Ascending aorta (tissue), 2 donors: ENCODE data around the gene BRDT. TPM values are rescaled to one million over a fixed set of nuclear protein-coding genes. Genes with fewer than 3 reads are reported as not detected.

Experiments
- DNase-seq, 2 donors: peaks; one replicate each; pipeline ENCODE4 v3.0.0-alpha.2; 2019; ENCODE audit warnings: low spot score in 2 of 2
- H3K27ac ChIP-seq, 2 donors: fragments of 200-600 bp; sonication (generic); one replicate each; pipeline ENCODE4 v1.5.1; 2016 to 2017; ENCODE audit warnings: mild to moderate bottlenecking in 1 of 2
- H3K27me3 ChIP-seq: fragments of 200-600 bp; sonication (generic); one replicate; pipeline ENCODE4 v1.5.1; 2017
- H3K36me3 ChIP-seq, 2 donors: fragments of 200-600 bp; sonication (generic); one replicate each; pipeline ENCODE4 v1.5.1; 2016
- H3K4me1 ChIP-seq, 2 donors: fragments of 200-600 bp; sonication (generic); one replicate each; pipeline ENCODE4 v1.5.1; 2016 to 2017; ENCODE audit warnings: mild to moderate bottlenecking in 1 of 2
- H3K4me3 ChIP-seq, 2 donors: fragments of 200-600 bp; sonication (generic); one replicate each; pipeline ENCODE4 v1.5.1; 2016 to 2017; ENCODE audit warnings: mild to moderate bottlenecking in 1 of 2
- H3K9me3 ChIP-seq, 2 donors: fragments of 200-600 bp; sonication (generic); one replicate each; pipeline ENCODE4 v1.5.1; 2016
- intact Hi-C: fragments of 100-400 bp; cut with DNase I; formaldehyde crosslinking; loops from one replicate; pipeline ENCODE4 v1.15.1; 2023
- total RNA-seq: library from RNA; depleted of rRNA; stranded (reverse); fragments of >200 nt; gene quantifications from one replicate; pipeline ENCODE4 v1.1.0, GENCODE V29; 2016
- TF ChIP-seq, protein P1 (sequence below), 3 experiments: fragments of 200-600 bp in 2 of 3; fragments of 450-650 bp in 1 of 3; sonication (generic) in 2 of 3; IDR thresholded peaks; one replicate each; pipeline ENCODE4 v1.5.1; 2016 to 2019; ENCODE audit warnings: antibody characterized with exemption in 3 of 3, mild to moderate bottlenecking in 1 of 3, moderate library complexity in 1 of 3

BRDT gene
- total RNA-seq, 1 donor from 2014 or later, result not detected

DNA sequence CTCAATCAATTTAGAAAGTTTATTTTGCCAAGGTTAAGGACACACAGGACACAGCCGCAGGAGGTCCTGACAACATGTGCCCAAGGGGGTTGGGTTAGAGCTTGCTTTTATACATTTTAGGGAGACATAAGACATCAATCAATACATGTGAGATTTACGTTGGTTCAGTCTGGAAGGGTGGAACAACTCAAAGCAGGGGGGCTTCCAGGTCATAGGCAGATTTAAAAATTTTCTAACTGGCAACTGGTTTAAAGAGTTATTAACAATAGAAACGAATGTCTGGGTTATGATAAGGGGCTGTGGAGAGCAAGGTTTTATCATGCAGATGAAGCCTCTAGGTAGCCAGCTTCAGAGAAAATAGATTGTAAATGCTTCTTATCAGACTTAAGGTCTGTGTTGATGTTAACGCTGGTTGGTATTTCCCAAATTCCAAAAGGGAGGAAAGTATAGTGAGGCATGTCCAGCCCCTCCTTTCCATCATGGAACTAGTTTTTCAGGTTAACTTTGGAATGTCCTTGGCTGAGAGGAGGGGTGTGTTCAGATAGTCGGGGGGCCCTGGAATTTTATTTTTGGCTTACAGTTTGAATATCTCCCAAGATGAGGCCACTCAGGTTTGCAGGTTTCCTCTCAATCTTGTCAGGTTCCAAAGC is 32.3 kb upstream of the BRDT start:
- H3K4me1 ChIP-seq, result no peaks in the 10 kb centered on the region
- no peak overlapping the region for H3K4me3 ChIP-seq
- intact Hi-C loops, result no loop called here
- DNase-seq, result no peak
- H3K36me3 ChIP-seq, result no peaks in the 10 kb centered on the region
- H3K27me3 ChIP-seq, result no peaks in the 10 kb centered on the region
- H3K9me3 ChIP-seq, result no peaks in the 10 kb centered on the region
- TF ChIP-seq, protein P1, sequence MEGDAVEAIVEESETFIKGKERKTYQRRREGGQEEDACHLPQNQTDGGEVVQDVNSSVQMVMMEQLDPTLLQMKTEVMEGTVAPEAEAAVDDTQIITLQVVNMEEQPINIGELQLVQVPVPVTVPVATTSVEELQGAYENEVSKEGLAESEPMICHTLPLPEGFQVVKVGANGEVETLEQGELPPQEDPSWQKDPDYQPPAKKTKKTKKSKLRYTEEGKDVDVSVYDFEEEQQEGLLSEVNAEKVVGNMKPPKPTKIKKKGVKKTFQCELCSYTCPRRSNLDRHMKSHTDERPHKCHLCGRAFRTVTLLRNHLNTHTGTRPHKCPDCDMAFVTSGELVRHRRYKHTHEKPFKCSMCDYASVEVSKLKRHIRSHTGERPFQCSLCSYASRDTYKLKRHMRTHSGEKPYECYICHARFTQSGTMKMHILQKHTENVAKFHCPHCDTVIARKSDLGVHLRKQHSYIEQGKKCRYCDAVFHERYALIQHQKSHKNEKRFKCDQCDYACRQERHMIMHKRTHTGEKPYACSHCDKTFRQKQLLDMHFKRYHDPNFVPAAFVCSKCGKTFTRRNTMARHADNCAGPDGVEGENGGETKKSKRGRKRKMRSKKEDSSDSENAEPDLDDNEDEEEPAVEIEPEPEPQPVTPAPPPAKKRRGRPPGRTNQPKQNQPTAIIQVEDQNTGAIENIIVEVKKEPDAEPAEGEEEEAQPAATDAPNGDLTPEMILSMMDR (IDR thresholded peaks at IDR 0.05), result no peak
- no peak overlapping the region for H3K27ac ChIP-seq

- Histone ChIP-seq H3K36me3 (no peaks in the 10 kb centered on the region), H3K4me1 (no peaks in the 10 kb centered on the region), H3K4me3 (no peak overlapping the region), H3K27me3 (no peaks in the 10 kb centered on the region), H3K27ac (no peak overlapping the region), H3K9me3 (no peaks in the 10 kb centered on the region)
- DNase-seq, result no peak
- intact Hi-C loops, result no loop called here
- TF ChIP-seq, protein P1 (IDR thresholded peaks at IDR 0.05), result no peak
Measured at GRCh38 chr1:91919962-91920361, 29.2 kb upstream of the BRDT start.

GRCh38 chr1:91924146-91924545 is 25.1 kb upstream of the BRDT start:
- TF ChIP-seq, protein P1 (IDR thresholded peaks at IDR 0.05), result no peak
- H3K27me3 ChIP-seq, result no peaks in the 10 kb centered on the region
- H3K27ac ChIP-seq, result no peak overlapping the region
- no peaks in the 10 kb centered on the region for H3K9me3 ChIP-seq
- intact Hi-C loops, result no loop called here
- no peaks in the 10 kb centered on the region for H3K36me3 ChIP-seq
- H3K4me3 ChIP-seq, result no peak overlapping the region
- H3K4me1 ChIP-seq, result no peaks in the 10 kb centered on the region
- no peak for DNase-seq

- Histone ChIP-seq H3K36me3 (no peaks in the 10 kb centered on the region), H3K4me1 (no peaks in the 10 kb centered on the region), H3K4me3 (no peak overlapping the region), H3K27ac (no peak overlapping the region), H3K27me3 (no peaks in the 10 kb centered on the region), H3K9me3 (no peaks in the 10 kb centered on the region)
- intact Hi-C loops, result loop anchor here (5.0 kb wide), 3 partner anchors 39 to 644 kb away; partner anchors contain the start of gene TGFBR3
- DNase-seq, result no peak
- TF ChIP-seq, protein P1 (IDR thresholded peaks at IDR 0.05), result no peak
Measured at GRCh38 chr1:91925644-91926435, 23.4 kb upstream of the BRDT start.

- intact Hi-C loops, result loop anchor here (5.0 kb wide), 3 partner anchors 41 to 646 kb away; partner anchors contain the start of gene TGFBR3
- Histone ChIP-seq H3K4me3 (no peak overlapping the region), H3K27ac (no peak overlapping the region), H3K9me3 (no peaks in the 10 kb centered on the region), H3K4me1 (no peaks in the 10 kb centered on the region), H3K27me3 (no peaks in the 10 kb centered on the region), H3K36me3 (no peaks in the 10 kb centered on the region)
- TF ChIP-seq, protein P1 (IDR thresholded peaks at IDR 0.05), result no peak
- DNase-seq, result no peak
Measured at GRCh38 chr1:91928026-91928425, 21.2 kb upstream of the BRDT start.
